ENCODE data around the gene UTS2R.
"Not testable (repeated sequence)": the region's sequence is repeated elsewhere in the genome, so short reads cannot be mapped to it uniquely, and the experiment has no call there.

Gene UTS2R

GRCh38 chr17:82410014-82410716, 38.6 kb downstream of the UTS2R start:
- no peak for DNase-seq

DNA sequence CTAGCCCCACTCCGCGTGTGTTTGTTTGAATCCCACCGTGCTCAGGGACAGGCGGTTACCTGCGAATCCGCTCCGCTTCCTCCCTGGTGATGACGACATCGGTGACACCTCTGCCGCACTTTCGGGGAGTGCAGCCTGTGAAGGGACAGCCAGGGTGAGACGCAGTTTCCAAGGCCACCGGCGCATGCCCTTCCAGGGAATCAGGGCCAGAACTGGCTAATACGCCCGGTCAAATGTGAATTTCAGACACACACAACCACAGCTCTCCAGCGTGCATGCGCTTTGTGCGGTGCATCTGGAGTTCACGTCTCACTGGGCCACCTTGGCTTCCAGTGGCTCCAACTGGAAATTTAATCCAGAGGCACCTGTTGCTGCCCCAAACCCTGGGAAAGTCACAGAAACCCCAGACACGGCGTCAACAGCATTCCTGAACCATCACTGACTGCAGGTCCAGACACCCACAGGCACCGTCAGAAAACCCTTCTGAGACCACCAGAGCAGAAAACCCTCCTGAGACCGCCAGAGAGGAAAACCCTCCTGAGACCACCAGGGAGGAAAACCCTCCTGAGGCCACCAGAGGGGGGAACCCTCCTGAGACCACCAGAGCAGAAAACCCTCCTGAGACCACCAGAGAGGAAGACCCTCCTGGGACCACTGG, 40.0 kb downstream of the UTS2R start:
- DNase-seq, result no peak

DNA sequence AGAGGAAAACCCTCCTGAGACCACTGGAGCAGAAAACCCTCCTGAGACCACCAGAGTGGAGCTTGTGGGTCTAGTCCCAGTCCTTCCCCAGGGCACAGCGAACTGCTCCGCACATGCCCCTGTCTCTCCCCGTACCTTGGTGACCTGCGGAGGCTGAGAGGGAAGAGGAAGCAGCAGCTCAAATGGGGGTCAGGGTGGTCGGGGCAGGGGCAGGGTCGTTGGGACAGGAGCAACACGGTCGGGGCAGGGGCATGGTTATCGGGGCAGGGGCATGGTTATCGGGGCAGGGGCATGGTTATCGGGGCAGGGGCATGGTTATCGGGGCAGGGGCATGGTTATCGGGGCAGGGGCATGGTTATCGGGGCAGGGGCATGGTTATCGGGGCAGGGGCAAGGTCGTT, 40.5 kb downstream of the UTS2R start:
- DNase-seq, result not testable (repeated sequence)

DNA sequence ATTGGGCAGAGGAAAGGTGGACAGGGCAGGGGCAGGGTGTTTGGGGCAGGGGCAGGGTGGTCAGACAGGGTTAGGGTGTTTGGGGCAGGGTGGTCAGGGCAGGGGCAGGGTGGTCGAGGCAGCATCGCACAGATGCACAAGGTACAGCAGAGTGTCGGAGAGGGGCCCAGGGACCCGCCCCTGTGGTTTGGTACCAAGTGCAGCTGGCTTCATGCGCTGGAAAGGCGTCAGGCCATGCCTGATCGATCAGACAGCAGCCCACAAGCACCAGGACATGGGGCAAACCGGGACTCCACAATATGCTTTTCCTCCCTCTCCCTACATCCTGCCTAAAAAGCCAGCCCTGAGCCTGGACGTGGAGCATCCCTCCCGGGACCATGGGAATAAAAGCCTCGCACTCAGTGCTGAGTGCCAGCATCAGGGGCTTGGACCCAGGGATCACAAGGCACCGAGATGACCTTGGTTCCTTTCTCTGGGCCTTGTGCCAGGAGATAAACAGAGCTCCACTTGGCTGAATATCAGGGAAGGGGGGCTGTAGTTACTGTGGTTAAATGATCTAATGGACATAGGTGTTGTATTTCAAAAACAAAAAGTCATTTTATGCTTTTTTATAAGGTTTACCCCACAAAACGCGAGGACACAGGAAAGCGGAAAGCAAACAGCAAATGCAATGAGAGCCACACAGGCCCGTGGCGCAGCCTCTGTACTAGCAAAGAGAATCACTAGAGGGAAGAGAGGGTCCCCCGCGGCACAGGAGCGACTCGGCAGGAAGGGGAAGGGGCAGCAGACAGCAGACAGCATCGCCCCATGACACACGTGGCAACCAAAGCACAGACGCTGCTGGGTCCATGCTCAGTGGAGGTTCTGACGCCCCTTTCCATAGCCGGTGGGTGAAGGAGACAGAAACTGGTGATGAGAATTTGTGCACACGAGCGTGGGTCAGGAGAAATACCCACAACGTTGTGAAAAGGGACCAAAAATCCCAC, 41.3 kb downstream of the UTS2R start:
- DNase-seq, result peak; percentile 61

DNA sequence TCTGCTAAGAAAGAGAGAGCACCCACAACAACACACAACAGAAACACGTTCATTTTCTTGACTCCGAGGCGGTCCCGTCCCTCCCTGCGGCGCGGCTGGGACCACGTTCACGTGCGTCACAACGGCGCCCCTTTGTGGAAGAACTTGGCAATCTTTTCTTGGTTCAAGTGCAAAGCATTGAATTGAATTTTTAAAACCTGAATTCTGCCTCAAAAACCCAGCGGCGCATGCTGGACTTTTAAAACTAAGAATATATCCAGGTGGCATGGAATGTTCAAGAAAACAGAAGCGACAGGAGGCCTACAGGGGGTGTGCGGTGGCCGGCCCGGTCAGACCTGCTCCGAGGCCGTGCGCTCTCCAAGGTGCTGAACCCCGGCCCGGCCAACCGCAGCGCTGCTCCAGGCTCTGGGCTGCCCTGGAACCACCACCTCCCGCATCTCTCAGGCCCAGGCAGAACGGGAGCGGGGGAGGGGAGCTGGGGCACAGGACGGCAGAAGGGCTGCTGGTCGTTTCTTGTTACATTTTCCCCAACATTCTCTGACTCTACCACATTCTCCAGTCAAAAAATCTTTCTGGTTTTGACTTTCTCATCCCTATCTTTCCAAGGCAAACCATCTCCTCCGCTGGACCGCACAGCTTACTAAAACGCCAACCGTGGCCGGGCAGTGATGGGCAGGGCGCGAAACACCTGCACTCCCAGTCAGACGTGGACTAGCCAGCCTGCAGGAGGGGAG, 43.1 kb downstream of the UTS2R start:
- peak; percentile 86 for DNase-seq

GRCh38 chr17:82415336-82415735, 43.8 kb downstream of the UTS2R start:
- no peak for DNase-seq

DNA sequence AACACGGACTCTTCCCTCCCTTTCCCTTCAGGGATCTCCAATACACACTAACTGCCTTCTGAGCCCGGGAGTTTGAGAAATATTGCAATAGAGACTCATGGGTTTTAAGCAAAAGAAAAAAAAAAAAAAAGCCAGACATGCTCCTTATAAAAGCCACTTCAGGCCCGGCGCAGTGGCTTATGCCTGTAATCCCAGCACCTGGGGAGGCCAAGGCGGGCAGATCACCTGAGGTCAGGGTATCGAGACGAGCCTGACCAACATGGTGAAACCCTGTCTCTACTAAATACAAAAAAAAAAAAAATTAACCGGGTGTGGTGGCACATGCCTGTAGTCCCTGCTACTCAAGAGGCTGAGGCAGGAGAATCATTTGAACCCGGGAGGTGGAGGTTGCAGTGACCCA, 44.2 kb downstream of the UTS2R start:
- DNase-seq, result no peak

GRCh38 chr17:82416264-82416663, 44.7 kb downstream of the UTS2R start:
- DNase-seq, result no peak

DNA sequence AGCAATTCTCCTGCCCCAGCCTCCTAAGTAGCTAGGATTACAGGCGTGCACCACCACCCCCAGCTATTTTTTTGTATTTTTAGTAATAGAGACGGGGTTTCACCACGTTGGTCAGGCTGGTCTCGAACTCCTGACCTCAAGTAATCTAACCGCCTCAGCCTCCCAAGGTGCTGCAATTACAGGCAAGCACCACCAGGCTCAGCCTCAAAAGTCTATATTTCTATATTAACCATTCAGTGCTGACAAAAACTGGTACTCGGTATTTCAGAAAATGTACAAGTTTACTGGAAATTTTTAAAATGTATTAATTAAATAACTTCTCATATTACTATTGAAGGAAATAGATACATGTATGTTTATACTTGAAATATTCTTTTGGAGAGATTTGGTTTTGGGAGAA, 45.2 kb downstream of the UTS2R start:
- DNase-seq, result peak; percentile 45

DNA sequence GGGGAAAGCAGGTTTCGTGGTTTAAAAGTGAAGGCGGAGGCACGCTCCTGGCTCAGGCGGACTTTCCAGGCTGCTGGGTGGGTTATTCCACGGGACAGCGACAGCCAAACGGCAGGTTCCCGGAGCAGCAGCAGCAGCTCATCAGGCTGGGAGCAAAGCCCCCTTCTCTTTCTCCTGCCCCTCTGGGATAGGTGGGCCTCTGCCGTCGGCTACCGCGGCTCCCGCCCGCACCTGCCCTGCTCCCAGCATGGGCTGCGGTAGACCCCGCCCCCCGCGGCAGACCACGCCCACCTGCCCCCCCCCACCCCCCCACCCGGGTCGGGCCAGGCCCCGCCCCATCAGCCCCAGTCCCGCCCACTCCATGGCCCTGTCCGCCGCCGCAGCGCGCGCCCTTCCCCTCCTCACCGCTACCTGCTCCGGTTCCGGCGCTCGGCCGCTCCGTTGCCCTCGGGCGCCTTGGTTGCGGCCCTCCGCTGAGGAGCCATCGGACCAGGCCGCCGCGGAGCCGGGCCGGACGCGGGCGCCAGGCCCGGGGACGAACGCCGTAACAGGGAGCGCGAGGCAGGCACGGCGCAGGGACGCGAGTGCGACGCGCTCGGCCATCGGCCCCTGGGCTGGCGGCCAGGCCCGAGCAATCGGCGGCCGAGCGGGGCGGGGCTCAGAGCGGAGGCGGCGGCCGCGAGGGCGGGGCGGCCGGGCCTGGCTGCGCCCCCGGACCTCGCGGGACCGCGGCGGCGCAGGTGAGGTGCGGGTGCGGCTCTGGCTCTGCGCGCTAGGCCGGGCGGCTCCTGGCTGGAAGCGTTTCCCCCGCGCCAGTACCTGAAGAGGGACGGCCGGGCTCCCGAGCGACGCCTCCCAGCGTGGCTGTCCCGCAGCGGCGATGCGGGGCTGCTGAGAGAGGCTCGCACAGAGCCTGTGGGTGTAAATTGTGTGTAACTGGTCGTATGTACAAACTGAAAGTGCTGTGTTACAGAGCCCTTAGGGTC, 46.7 kb downstream of the UTS2R start, which contains the start of the genes HEXD and OGFOD3:
Gene HEXD (plus strand): TSS at position 347 of the 986 bp plus-strand sequence. CDS start 1,453 bp downstream, outside the sequence.
Gene OGFOD3 (minus strand): TSS at position 586 of the 986 bp plus-strand sequence. CDS start 101 bp downstream, at position 485.
- peak; percentile 92 for DNase-seq

- peak; percentile 54 for DNase-seq
These were observed 48.0 kb downstream of the UTS2R start for GRCh38 chr17:82419540-82419939.

- peak; percentile 89 for DNase-seq
These were observed 52.7 kb downstream of the UTS2R start for GRCh38 chr17:82424001-82424862.

DNA sequence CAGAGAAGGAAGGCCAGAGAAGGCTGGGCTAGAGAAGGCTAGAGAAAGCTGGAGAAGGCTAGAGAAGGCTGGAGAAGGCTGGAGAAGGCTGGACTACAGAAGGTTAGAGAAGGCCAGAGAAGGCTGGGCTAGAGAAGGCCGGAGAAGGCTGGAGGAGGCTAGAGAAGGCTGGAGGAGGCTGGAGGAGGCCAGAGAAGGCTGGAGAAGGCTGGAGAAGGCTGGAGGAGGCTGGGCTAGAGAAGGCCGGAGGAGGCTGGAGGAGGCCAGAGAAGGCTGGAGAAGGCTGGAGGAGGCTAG, 53.2 kb downstream of the UTS2R start:
- no peak for DNase-seq

Measured in hematopoietic multipotent progenitor cell treated with erythropoietin and hydrocortisone succinate and interleukin-3 and kit ligand, for 6 days (in vitro differentiated cells).